Aorta (tissue), 5 donors: ENCODE results near the gene AKNA. TPM values are rescaled to one million over a fixed set of nuclear protein-coding genes. Genes with fewer than 3 reads are reported as not detected.

Experiments
- ATAC-seq: fragments of 200-7000 bp; cut with Tn5 transposase; one replicate; pipeline ENCODE4 v1.9.1; 2022; ENCODE audit warnings: moderate library complexity; ENCODE audit not compliant: low FRiP score
- DNase-seq, 2 donors: peaks; one replicate each; pipeline ENCODE4 v3.0.0-alpha.2; 2020
- H3K27ac ChIP-seq, 2 donors: one replicate each; pipeline ENCODE4 v1.5.1; 2013; ENCODE audit warnings: low read length in 2 of 2, mild to moderate bottlenecking in 2 of 2, moderate library complexity in 2 of 2, control low read depth in 1 of 2, inconsistent platforms in 1 of 2, low read depth in 1 of 2
- H3K27me3 ChIP-seq, 2 donors: one replicate each; pipeline ENCODE4 v1.6.1; 2013; ENCODE audit warnings: control low read depth in 1 of 2, low read length in 1 of 2, mild to moderate bottlenecking in 1 of 2, moderate library complexity in 1 of 2; ENCODE audit not compliant: insufficient read depth in 2 of 2, control insufficient read depth in 1 of 2
- H3K36me3 ChIP-seq, 2 donors: one replicate each; pipeline ENCODE4 v1.6.1; 2013; ENCODE audit warnings: control low read depth in 1 of 2, low read length in 1 of 2, mild to moderate bottlenecking in 1 of 2; ENCODE audit not compliant: insufficient read depth in 2 of 2, control insufficient read depth in 1 of 2
- H3K4me1 ChIP-seq, 2 donors: one replicate each; pipeline ENCODE4 v1.6.1; 2013; ENCODE audit warnings: low read length in 2 of 2, control low read depth in 1 of 2, mild to moderate bottlenecking in 1 of 2, moderate library complexity in 1 of 2; ENCODE audit not compliant: insufficient read depth in 2 of 2, control insufficient read depth in 1 of 2
- H3K4me3 ChIP-seq, 2 donors: one replicate each; pipeline ENCODE4 v1.5.1; 2013; ENCODE audit warnings: low read length in 2 of 2, control low read depth in 1 of 2, mild to moderate bottlenecking in 1 of 2
- H3K9me3 ChIP-seq: one replicate; pipeline ENCODE4 v1.6.1; 2013; ENCODE audit warnings: mild to moderate bottlenecking, low read length; ENCODE audit not compliant: control insufficient read depth
- WGBS, 2 donors: extraction: QIAGEN DNeasy Blood & Tissue Kit; methylation state at CpG; one replicate each; pipeline ENCODE4 v1.1.7; 2013; 5-methylcytosine and 5-hydroxymethylcytosine counted together
- intact Hi-C, 2 donors: fragments of 100-400 bp; cut with DNase I; formaldehyde crosslinking; loops; one replicate each; pipeline versions ENCODE4 v1.14.2 to v1.15.0; 2022
- polyA plus RNA-seq, 2 donors: library from polyadenylated mRNA; stranded (reverse); fragments of 200-250 nt; gene quantifications; one replicate each; pipeline ENCODE4 v1.2.3, GENCODE V29; 2013
- total RNA-seq, 2 donors: library from RNA; stranded (reverse); fragmentation: NEBNext Ultra II Directional; extraction: Animal tissue kit (Norgen Biotek cat#: 25700); gene quantifications; one replicate each; pipeline ENCODE4 v1.2.1, GENCODE V29; 2021
- donor health status: healthy with polysubstance abuse.
- donor health status: Bipolar disorder and iron deficiency.
- donor health status: DM: no; HTN: no; CAD: no.
- donor health status: DM: no; HTN: no; CAD: no.
- donor health status: DM: yes; HTN: yes; CAD: no.

The AKNA gene
- total and polyA plus RNA-seq, 4 donors, result 11.9 to 56.0 (median 32.0) TPM

GRCh38 chr9:114347675-114348074 is 40.1 kb downstream of the AKNA start:
- no peak for ATAC-seq
- DNase-seq, result peak in 1 of 2 donors; percentile 67
- intact Hi-C loops, result loop anchor here in 1 of 2 donors (5.0 kb wide), 1 partner anchor 40 kb away; the partner anchor contains the start of gene AKNA
- Histone ChIP-seq H3K27ac (no peak overlapping the region), H3K4me1 (no peaks in the 10 kb centered on the region), H3K36me3 (peaks cover 2 to 15% of the 10 kb centered on the region in 2 donors), H3K27me3 (no peaks in the 10 kb centered on the region), H3K9me3 (no peaks in the 10 kb centered on the region), H3K4me3 (no peak overlapping the region)
- WGBS, 2 donors, result 88 to 90% methylated on average over 15 of the region's 15 CpGs

- Histone ChIP-seq H3K36me3 (peaks cover 2 to 19% of the 10 kb centered on the region in 2 donors), H3K27me3 (no peaks in the 10 kb centered on the region), H3K4me1 (no peaks in the 10 kb centered on the region), H3K4me3 (no peak overlapping the region), H3K27ac (no peak overlapping the region), H3K9me3 (no peaks in the 10 kb centered on the region)
- WGBS, 2 donors, result 72 to 77% methylated on average over 11 of the region's 11 CpGs
- intact Hi-C loops, result loop anchor here in 1 of 2 donors (5.0 kb wide), 1 partner anchor 41 kb away; the partner anchor contains the start of gene AKNA
- ATAC-seq (no peak), DNase-seq (no peak)
Measured at GRCh38 chr9:114346146-114346545, 41.6 kb downstream of the AKNA start.

- intact Hi-C loops, result loop anchor here in 1 of 2 donors (5.0 kb wide), 1 partner anchor 42 kb away; the partner anchor contains the start of gene AKNA
Measured at GRCh38 chr9:114345493-114346065, 42.2 kb downstream of the AKNA start.

DNA sequence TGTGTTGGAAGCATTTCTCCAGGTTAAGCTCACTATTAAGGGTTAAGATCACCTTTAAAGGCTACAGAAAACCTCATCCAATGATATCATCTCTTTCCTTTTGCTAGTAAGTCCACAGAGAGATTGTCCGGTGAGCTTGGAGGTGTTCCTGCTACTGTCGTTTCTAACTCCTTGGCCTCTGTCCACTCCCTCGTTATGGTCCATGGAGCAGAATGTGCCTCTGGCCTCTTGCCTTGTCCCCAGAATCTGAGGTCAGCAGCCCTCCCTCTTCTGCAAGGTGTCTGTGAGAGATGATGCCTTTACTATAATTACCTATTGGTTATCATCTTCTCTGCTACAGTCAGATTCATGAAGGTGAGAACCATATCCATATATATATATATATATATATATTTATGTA is 43.1 kb downstream of the AKNA start:
- DNase-seq (peak in 1 of 2 donors; percentile 30), ATAC-seq (no peak)
- intact Hi-C loops, result loop anchor here in 1 of 2 donors (5.0 kb wide), 1 partner anchor 43 kb away; the partner anchor contains the start of gene AKNA
- Histone ChIP-seq H3K9me3 (no peaks in the 10 kb centered on the region), H3K4me3 (no peak overlapping the region), H3K4me1 (no peaks in the 10 kb centered on the region), H3K36me3 (peaks cover 0 to 26% of the 10 kb centered on the region in 2 donors), H3K27ac (no peak overlapping the region), H3K27me3 (no peaks in the 10 kb centered on the region)
- WGBS, 2 donors, result 4 to 11% methylated on average over 3 of the region's 3 CpGs

More at GRCh38 chr9:114345493-114346065, 42.2 kb downstream of the AKNA start:
- H3K36me3 ChIP-seq, result peaks cover 0 to 22% of the 10 kb centered on the region in 2 donors
- no peaks in the 10 kb centered on the region for H3K27me3 ChIP-seq
- H3K4me1 ChIP-seq, result no peaks in the 10 kb centered on the region
- WGBS, 2 donors, result 90 to 92% methylated on average over 7 of the region's 7 CpGs
- no peak overlapping the region for H3K4me3 ChIP-seq
- no peaks in the 10 kb centered on the region for H3K9me3 ChIP-seq
- H3K27ac ChIP-seq, result no peak overlapping the region
- no peak for DNase-seq
- ATAC-seq, result no peak

- no peak overlapping the region for H3K27ac ChIP-seq
- no peaks in the 10 kb centered on the region for H3K4me1 ChIP-seq
- no peak overlapping the region for H3K4me3 ChIP-seq
- 87 to 88% methylated on average over 11 of the region's 11 CpGs for WGBS, 2 donors
- no peak for ATAC-seq
- no peaks in the 10 kb centered on the region for H3K9me3 ChIP-seq
- peak in 1 of 2 donors; percentile 27 for DNase-seq
- intact Hi-C loops, result no loop called here
- peaks cover 0 to 26% of the 10 kb centered on the region in 2 donors for H3K36me3 ChIP-seq
- H3K27me3 ChIP-seq, result no peaks in the 10 kb centered on the region
Measured at GRCh38 chr9:114344188-114344566, 43.6 kb downstream of the AKNA start.

DNA sequence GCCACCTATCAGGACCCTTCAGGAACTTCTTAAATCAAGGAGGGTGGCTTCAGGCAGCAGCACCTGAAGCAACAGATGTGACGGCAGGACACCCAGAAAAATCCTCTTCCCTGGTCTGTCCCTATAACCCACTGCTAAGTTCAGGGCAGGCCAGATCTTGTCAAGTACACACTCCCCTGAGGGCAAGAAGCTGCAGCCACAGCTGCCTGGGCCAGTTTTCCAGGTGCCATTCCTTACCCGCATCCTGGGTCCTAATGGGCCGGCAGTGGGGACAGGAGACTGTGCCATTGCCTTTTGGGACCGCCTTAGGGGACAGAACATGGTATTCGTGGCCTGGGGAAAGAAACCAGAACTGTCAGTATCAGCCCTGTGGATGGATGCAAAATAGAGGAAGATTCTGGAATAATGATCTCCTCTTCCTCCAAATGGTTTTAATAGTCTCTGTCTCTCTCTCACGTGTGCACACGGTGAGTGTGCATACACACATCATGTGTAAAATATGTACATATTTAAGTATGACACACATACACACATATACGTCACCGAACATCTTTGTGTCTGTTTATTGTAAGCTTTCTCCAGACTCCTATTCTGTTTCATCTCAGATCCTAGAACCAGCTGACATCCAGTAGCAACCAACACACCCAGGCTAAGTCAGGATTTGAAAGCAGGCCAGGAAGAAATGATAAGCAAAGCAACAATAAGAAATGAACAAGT is 44.2 kb downstream of the AKNA start:
- intact Hi-C loops, result no loop called here
- H3K4me1 ChIP-seq, result no peaks in the 10 kb centered on the region
- no peak overlapping the region for H3K4me3 ChIP-seq
- no peaks in the 10 kb centered on the region for H3K9me3 ChIP-seq
- peak in 1 of 2 donors; percentile 28 for DNase-seq
- H3K36me3 ChIP-seq, result peaks cover 0 to 26% of the 10 kb centered on the region in 2 donors
- H3K27me3 ChIP-seq, result no peaks in the 10 kb centered on the region
- 83% methylated on average over 9 of the region's 9 CpGs for WGBS, 2 donors
- H3K27ac ChIP-seq, result no peak overlapping the region
- no peak for ATAC-seq

- peaks cover 0 to 26% of the 10 kb centered on the region in 2 donors for H3K36me3 ChIP-seq
- no peaks in the 10 kb centered on the region for H3K4me1 ChIP-seq
- H3K9me3 ChIP-seq, result no peaks in the 10 kb centered on the region
- WGBS, 2 donors, result 80 to 83% methylated on average over 5 of the region's 5 CpGs
- H3K4me3 ChIP-seq, result no peak overlapping the region
- no peaks in the 10 kb centered on the region for H3K27me3 ChIP-seq
- intact Hi-C loops, result no loop called here
- DNase-seq, result no peak
- no peak overlapping the region for H3K27ac ChIP-seq
- ATAC-seq, result no peak
Measured at GRCh38 chr9:114342755-114343440, 44.9 kb downstream of the AKNA start.

DNA sequence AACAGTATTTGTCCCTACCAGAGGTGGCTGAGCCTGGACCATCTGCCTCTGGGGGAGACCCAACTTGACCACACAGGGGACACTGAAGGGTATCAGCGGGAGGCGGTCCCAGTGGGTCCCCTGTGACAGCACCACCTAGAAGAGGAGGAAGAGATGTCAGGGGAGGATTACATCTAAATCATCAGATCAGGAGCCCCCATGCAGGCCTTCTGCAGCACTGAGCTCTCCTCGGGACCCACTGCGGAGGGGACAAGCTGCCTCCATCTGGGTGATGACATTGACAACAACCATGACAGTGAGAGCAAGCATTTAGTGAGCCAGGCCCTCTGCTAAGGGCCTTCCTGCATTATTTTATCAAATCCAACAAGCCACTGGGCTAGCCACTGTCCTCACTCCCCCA is 45.8 kb downstream of the AKNA start:
- intact Hi-C loops, result no loop called here
- WGBS, 2 donors, result 93 to 95% methylated on average over 4 of the region's 4 CpGs
- Histone ChIP-seq H3K36me3 (peaks cover 3 to 22% of the 10 kb centered on the region in 2 donors), H3K9me3 (no peaks in the 10 kb centered on the region), H3K27ac (no peak overlapping the region), H3K4me1 (no peaks in the 10 kb centered on the region), H3K27me3 (no peaks in the 10 kb centered on the region), H3K4me3 (no peak overlapping the region)
- DNase-seq, result peak in 1 of 2 donors; percentile 57
- no peak for ATAC-seq
